SJCRH30 (cell line): ENCODE data around the gene ZSCAN12. TPM values are rescaled to one million over a fixed set of nuclear protein-coding genes. Genes with fewer than 3 reads are reported as not detected.
"Not testable (repeated sequence)": the region's sequence is repeated elsewhere in the genome, so short reads cannot be mapped to it uniquely, and the experiment has no call there.

Experiments
- DNase-seq, 2 experiments: peaks; one replicate each; pipeline ENCODE4 v3.0.0-alpha.2; 2015 to 2020
- H3K27ac ChIP-seq: fragments of 250-450 bp; sonication (Bioruptor Pico); 2 replicates; pipeline ENCODE4 v1.5.1; 2020; ENCODE audit warnings: mild to moderate bottlenecking, moderate library complexity
- H3K27me3 ChIP-seq: fragments of 250-450 bp; sonication (Bioruptor Pico); 2 replicates; pipeline ENCODE4 v1.5.1; 2020; ENCODE audit warnings: mild to moderate bottlenecking, moderate library complexity
- H3K36me3 ChIP-seq: fragments of 250-450 bp; sonication (Bioruptor Pico); 2 replicates; pipeline ENCODE4 v1.5.1; 2020; ENCODE audit warnings: mild to moderate bottlenecking, moderate library complexity
- H3K4me1 ChIP-seq: fragments of 250-450 bp; sonication (Bioruptor Pico); 2 replicates; pipeline ENCODE4 v1.5.1; 2020; ENCODE audit warnings: mild to moderate bottlenecking, moderate library complexity
- H3K4me3 ChIP-seq: fragments of 250-450 bp; sonication (Bioruptor Pico); 2 replicates; pipeline ENCODE4 v1.5.1; 2020; ENCODE audit warnings: mild to moderate bottlenecking, moderate library complexity
- H3K9me3 ChIP-seq: fragments of 250-450 bp; sonication (Bioruptor Pico); replicated peaks from 2 replicates; pipeline ENCODE4 v1.5.1; 2020; ENCODE audit warnings: mild to moderate bottlenecking, moderate library complexity
- total RNA-seq: library from RNA; depleted of rRNA; stranded (reverse); fragments of >200 nt; shearing (Covaris generic); gene quantifications from 2 replicates; pipeline ENCODE4 v1.2.3, GENCODE V29; 2014; rRNA removed

Gene ZSCAN12
- 8.4 and 10.5 TPM in 2 replicates for total RNA-seq

DNA sequence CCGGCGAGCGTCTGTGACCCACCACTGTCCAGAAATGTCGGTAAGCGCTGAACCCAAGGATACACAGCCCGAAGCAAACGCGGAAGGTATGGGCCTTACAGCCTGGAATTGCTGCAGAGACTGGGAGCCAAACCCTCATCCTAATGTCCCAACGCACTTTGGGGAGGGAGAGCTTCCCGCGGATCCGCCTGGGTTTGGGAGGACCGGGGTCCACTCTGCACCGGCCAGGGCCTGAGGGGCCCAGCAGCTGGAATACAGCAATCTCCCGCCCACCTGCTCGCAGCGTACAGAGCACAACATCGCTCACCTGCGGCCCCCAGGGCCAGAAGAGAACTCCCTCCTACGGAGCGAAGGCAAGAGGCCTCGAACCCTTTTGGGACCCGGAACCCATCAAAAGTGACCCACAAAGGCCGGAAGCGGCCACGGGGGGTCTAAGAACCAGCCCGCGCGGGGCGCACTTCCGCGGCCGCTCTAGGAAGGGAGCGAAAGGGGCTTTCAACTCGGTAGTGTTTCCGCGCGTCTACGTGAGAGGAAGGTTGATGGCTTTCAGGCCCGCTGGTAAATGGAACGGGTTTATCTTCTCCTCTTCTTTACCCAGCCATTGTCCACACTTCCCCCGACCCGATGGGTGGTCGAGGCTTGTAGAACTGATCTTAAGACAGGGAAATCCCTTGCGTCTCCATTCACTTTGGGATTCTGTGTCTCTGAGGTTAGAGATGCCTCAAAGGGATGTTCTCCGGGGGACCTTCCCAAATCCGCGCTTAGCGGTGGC is at the start of gene ZSCAN12:
ZSCAN12 (minus strand) TSS at position 398 of the 772 bp plus-strand sequence. CDS start 1,342 bp downstream, outside the sequence.
- peaks cover 15% of the 10 kb centered on the region for H3K36me3 ChIP-seq
- H3K27me3 ChIP-seq: no peaks in the 10 kb centered on the region
- peak within 1 kb of the TSS; percentile 70 for H3K27ac ChIP-seq
- H3K9me3 ChIP-seq: no peaks in the 10 kb centered on the region
- DNase-seq: peak; percentile 88 to 93
- H3K4me3 ChIP-seq: peak within 1 kb of the TSS; percentile 82
- peaks cover 4% of the 10 kb centered on the region for H3K4me1 ChIP-seq

DNA sequence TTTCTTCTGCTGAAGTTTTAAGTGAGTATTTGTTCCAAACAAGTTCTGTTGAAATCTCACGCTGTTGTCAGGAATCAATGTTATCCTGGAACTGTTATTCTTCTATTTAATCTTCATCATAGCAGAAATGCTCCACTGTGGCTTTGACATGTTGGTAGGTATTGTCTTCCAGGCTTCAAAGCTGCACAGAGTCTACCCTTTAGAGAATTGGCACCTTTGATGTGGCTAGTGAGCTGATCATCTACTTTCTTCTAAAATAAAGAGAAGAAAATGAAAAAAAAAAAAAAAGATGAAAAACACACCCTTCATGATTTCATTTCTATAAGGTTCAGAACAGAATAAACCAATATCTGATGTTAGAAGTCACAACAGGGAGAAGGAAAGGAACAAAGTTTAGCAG is 49.5 kb upstream of the ZSCAN12 start:
- no peak for DNase-seq
- Histone ChIP-seq H3K27ac (no peak overlapping the region), H3K36me3 (no peaks in the 10 kb centered on the region), H3K4me1 (no peaks in the 10 kb centered on the region), H3K27me3 (no peaks in the 10 kb centered on the region), H3K9me3 (no peaks in the 10 kb centered on the region), H3K4me3 (no peak overlapping the region)

DNA sequence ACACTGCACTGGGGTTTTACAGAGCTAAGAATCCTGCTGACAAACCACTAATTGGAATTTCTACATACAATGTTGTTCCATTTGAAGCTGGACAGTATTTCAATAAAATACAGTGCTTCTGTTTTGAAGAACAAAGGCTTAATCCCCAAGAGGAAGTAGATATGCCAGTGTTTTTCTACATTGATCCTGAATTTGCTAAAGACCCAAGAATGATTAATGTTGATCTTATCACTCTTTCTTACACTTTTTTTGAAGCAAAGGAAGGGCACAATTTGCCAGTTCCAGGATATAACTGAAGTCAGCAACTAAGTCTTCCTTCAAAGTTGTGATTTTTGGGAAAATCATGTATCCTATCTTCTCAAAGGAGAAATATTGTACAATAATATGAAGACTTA is 48.0 kb upstream of the ZSCAN12 start:
- not testable (repeated sequence) for H3K27ac ChIP-seq

DNA sequence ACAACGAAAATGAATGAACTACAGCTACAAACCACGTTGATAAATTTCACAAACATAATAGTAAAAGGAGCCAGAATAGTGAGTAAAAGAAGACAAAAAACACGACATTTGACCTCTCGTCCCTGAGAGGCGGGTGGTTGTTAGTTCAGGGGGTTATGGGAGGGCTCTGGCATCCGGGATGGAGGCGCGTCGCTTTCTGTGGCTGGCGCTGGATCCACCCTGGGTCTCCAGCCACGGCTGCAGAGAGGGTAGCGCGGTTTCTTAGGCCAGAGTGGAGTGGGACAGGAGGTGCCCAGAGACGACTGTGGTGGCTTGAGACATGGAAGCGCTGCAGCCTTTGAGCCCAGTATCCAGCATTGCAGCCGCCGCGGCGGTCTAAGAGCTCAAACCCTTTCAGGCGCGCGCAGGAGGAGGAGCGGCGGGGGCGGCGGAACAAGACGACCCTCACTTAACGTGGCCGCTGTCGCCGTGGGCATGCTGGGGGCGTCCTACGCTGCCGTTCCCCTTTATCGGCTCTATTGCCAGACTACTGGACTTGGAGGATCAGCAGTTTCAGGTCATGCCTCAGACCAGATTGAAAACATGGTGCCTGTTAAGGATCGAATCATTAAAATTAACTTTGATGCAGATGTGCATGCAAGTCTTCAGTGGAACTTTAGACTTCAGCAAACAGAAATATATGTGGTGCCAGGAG is 47.4 kb upstream of the ZSCAN12 start:
- Histone ChIP-seq H3K36me3 (no peaks in the 10 kb centered on the region), H3K9me3 (no peaks in the 10 kb centered on the region), H3K4me1 (no peaks in the 10 kb centered on the region), H3K27me3 (no peaks in the 10 kb centered on the region), H3K4me3 (peak overlapping the region; percentile 56), H3K27ac (no peak overlapping the region)
- DNase-seq: peak; percentile 6 to 17

More for the DNA sequence above, 48.0 kb upstream of the ZSCAN12 start:
- not testable (repeated sequence) for H3K36me3 ChIP-seq, DNase-seq, H3K27me3 ChIP-seq, H3K9me3 ChIP-seq, H3K4me1 ChIP-seq
- peak overlapping the region; percentile 56 for H3K4me3 ChIP-seq

GRCh38 chr6:28444759-28445158 is 45.2 kb upstream of the ZSCAN12 start:
- not testable (repeated sequence) for H3K27me3 ChIP-seq, H3K27ac ChIP-seq, H3K4me3 ChIP-seq, H3K9me3 ChIP-seq, H3K4me1 ChIP-seq, H3K36me3 ChIP-seq
- peak; percentile 15 to 33 for DNase-seq

DNA sequence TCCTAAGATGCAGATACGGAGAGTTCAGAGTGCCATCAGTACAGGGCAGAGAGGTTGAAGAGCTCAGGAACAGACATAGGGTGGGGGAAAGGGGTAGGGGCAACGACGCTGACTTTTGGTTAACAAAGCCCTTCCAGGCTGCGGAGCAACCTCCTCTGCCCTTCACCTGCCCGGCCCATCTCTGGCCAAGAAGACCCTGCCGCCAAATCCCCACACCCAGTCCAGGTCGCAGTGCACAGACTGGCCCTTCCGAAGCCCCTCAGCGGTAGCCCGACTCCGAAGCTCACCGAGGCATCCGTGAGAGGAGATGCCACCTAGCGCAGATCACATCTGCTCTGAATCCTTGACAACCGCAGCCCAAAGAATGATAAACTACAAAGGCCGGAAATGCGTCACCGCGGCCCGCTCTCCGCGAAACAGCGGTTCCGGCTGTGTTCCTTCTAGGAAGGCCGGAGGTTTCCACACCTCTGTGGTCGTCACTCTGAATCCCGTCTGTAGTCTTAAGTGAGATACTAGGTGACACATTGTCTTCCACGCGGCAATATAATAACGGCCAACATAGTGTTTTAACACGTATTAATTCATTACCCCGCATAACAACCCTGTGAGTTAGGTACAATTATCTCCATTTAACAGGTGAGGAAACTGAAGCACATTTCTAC is 43.7 kb upstream of the ZSCAN12 start, which contains the start of gene ZSCAN23:
ZSCAN23 (minus strand) TSS at position 380 of the 662 bp plus-strand sequence. CDS start 7,225 bp downstream, outside the sequence.
- Histone ChIP-seq H3K36me3 (no peaks in the 10 kb centered on the region), H3K27ac (peak within 1 kb of the TSS; percentile 38; the same call in 1 of the 2 replicates), H3K27me3 (no peaks in the 10 kb centered on the region), H3K4me3 (peak within 1 kb of the TSS; percentile 71), H3K9me3 (no peaks in the 10 kb centered on the region), H3K4me1 (no peaks in the 10 kb centered on the region)
- peak; percentile 78 to 86 for DNase-seq

GRCh38 chr6:28442586-28442985 is 43.0 kb upstream of the ZSCAN12 start:
- no peak overlapping the region for H3K27ac ChIP-seq
- peak overlapping the region; percentile 71 for H3K4me3 ChIP-seq
- no peaks in the 10 kb centered on the region for H3K27me3 ChIP-seq
- no peaks in the 10 kb centered on the region for H3K36me3 ChIP-seq
- H3K9me3 ChIP-seq: no peaks in the 10 kb centered on the region
- DNase-seq: no peak
- H3K4me1 ChIP-seq: no peaks in the 10 kb centered on the region

GRCh38 chr6:28436404-28436803 is 36.9 kb upstream of the ZSCAN12 start:
- Histone ChIP-seq H3K4me3 (no peak overlapping the region), H3K27ac (no peak overlapping the region), H3K27me3 (no peaks in the 10 kb centered on the region), H3K36me3 (no peaks in the 10 kb centered on the region), H3K9me3 (no peaks in the 10 kb centered on the region), H3K4me1 (no peaks in the 10 kb centered on the region)
- DNase-seq: no peak

GRCh38 chr6:28433119-28433518 is 33.6 kb upstream of the ZSCAN12 start:
- Histone ChIP-seq H3K36me3 (no peaks in the 10 kb centered on the region), H3K4me1 (no peaks in the 10 kb centered on the region), H3K9me3 (no peaks in the 10 kb centered on the region), H3K27ac (no peak overlapping the region), H3K4me3 (no peak overlapping the region), H3K27me3 (no peaks in the 10 kb centered on the region)
- no peak for DNase-seq

DNA sequence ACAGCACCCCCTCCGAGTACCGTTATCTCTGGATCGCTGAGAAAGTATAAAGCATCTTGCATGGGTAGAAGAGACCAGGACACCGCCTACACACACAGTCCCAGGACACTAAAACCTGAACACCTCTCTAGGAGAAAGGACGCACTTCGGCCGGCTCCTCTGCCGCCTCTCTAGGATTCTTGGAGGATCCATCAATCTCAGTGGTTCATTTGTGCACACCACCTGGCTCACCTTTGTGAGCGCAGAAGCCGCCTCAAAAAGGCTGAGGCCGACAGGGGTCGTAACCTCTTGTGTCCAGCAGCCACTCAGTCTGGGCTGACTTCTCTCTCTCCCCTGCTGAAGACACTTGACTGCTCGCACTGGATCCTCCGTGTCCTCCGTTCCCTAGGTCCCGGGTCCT is 30.2 kb upstream of the ZSCAN12 start:
- Histone ChIP-seq H3K9me3 (no peaks in the 10 kb centered on the region), H3K4me1 (no peaks in the 10 kb centered on the region), H3K27me3 (no peaks in the 10 kb centered on the region), H3K4me3 (no peak overlapping the region), H3K36me3 (no peaks in the 10 kb centered on the region), H3K27ac (no peak overlapping the region)
- DNase-seq: no peak

DNA sequence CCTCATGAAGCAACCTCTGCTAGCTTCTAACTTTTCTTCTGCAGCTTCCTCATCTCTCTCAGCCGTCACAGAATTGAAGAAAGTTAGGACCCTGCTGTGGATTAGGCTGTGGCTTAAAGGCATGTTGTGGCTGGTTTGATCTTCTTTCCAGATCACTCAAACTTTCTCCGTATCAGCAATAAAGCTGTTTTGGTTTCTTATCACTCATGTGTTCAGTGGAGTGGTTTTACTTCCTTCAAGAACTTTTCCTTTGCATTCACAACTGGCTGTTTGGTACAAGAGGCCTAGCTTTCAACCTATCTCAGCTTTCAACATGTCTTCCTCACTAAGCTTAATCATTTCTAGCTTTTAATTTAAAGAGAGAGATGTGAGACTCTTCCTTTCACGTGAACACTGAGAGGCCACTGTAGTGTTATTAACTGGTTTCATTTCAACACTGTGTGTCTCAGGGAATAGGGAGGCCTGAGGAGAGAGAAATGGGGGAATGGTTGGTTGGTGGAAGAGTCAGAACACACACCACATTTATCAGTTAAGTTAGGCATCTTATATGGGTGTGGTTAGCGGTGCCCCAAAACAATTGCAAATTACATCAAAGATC is 26.5 kb upstream of the ZSCAN12 start:
- no peak for DNase-seq
- H3K4me1 ChIP-seq: no peaks in the 10 kb centered on the region
- no peaks in the 10 kb centered on the region for H3K9me3 ChIP-seq
- H3K4me3 ChIP-seq: no peak overlapping the region
- H3K36me3 ChIP-seq: no peaks in the 10 kb centered on the region
- no peak overlapping the region for H3K27ac ChIP-seq
- H3K27me3 ChIP-seq: no peaks in the 10 kb centered on the region

DNA sequence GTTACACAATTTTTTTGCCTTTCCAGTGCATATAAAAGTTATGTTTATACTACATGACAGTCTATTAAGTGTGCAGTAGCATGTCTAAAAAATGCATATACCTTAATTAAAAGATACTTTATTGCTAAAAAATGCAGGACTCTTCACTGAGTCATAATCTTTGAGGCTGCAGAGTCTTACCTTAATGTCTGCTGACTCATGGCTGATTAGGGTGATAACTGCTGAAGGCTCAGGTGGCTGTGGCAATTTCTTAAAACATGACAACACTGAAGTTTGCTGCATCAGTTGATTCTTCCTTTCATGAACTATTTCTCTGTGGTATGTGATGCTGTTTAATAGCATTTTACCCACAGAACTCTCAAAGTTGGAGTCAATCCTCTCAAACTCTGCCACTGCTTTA is 24.6 kb upstream of the ZSCAN12 start:
- H3K4me1 ChIP-seq: no peaks in the 10 kb centered on the region
- no peak overlapping the region for H3K4me3 ChIP-seq
- H3K27ac ChIP-seq: no peak overlapping the region
- DNase-seq: no peak
- no peaks in the 10 kb centered on the region for H3K9me3 ChIP-seq
- H3K36me3 ChIP-seq: no peaks in the 10 kb centered on the region
- no peaks in the 10 kb centered on the region for H3K27me3 ChIP-seq

DNA sequence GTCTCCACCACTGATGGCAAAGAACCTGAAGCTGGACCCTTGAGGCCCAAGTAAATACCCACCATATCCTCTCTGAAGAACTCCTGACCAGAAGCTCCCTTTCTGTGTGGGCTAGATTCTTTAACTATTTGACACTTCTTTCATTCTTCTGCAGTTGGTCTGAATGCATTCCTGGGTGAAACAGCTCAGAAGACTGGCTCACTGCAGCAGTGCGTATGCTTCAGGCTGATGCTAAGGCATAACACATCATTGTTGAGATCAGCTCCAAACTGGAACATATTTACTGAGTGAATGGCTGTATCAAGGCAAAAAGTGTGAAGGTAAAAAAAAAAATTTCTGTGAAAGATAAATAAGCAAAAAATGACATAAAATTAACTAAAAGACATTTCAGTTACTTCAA is 24.0 kb upstream of the ZSCAN12 start:
- Histone ChIP-seq H3K9me3 (no peaks in the 10 kb centered on the region), H3K27me3 (no peaks in the 10 kb centered on the region), H3K4me3 (no peak overlapping the region), H3K27ac (no peak overlapping the region), H3K4me1 (no peaks in the 10 kb centered on the region), H3K36me3 (no peaks in the 10 kb centered on the region)
- DNase-seq: no peak

DNA sequence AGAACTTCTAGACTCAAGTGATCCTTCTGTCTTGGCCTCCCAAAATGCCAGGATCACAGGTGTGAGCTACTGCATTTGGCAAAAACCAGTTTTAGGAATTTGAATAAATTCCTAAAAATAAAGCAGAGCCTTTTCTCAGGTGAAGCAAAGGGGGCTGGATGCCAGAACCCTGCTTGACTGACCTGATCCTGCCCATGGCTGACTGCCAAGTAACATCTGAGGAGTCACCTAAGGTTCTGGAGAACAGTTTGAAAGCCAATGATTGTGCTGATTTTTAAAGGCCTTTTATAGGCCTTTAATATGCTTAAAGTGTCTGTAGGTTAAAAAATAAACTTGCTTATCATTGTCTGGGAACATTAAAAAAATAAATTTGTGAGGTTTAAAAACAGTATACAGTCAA is 14.1 kb upstream of the ZSCAN12 start:
- no peak overlapping the region for H3K27ac ChIP-seq
- no peak overlapping the region for H3K4me3 ChIP-seq
- no peaks in the 10 kb centered on the region for H3K4me1 ChIP-seq
- no peaks in the 10 kb centered on the region for H3K9me3 ChIP-seq
- DNase-seq: no peak
- H3K36me3 ChIP-seq: no peaks in the 10 kb centered on the region
- no peaks in the 10 kb centered on the region for H3K27me3 ChIP-seq

DNA sequence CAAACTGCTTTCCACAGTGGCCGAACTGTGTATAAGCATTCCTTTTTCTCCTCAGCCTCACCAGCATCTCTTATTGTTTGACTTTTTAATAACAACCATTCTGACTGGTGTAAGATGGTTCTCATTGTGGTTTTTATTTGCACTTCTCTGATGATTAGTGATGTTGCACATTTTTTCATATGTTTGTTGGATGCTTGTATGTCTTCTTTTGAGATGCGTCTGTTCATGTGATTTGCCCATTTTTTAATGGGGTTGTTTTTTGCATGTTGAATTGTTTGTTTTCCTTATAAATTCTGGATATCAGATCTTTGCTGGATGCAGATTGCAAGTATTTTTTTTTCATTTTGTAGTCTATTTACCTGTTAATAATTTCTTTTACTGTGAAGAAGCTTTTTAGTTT is 11.2 kb upstream of the ZSCAN12 start:
- Histone ChIP-seq H3K36me3 (no peaks in the 10 kb centered on the region), H3K27ac (no peak overlapping the region), H3K4me1 (no peaks in the 10 kb centered on the region), H3K27me3 (no peaks in the 10 kb centered on the region), H3K4me3 (no peak overlapping the region), H3K9me3 (no peaks in the 10 kb centered on the region)
- no peak for DNase-seq
